B cell (primary cell): ENCODE measurements around the gene EXOC4. TPM values are rescaled to one million over a fixed set of nuclear protein-coding genes. Genes with fewer than 3 reads are reported as not detected.

Experiments used
- ATAC-seq: fragments of 200-7000 bp; cut with Tn5 transposase; one replicate; pipeline ENCODE4 v1.10.0; 2021; ENCODE audit warnings: low read depth, mild to moderate bottlenecking, moderate number of reproducible peaks, moderate library complexity
- CTCF ChIA-PET: fragments of 350-600 bp; sonication (Branson Sonifier 250); formaldehyde crosslinking; loops from one replicate; lab custom pipeline; 2021; ENCODE audit warnings: antibody characterized with exemption, inconsistent platforms; lab: Charles Lee
- POLR2A ChIA-PET: fragments of 350-600 bp; sonication (Branson Sonifier 250); formaldehyde crosslinking; loops from one replicate; lab custom pipeline; 2021; ENCODE audit warnings: antibody characterized with exemption; lab: Charles Lee
- DNase-seq: peaks from one replicate; pipeline ENCODE4 v3.0.0; 2013
- H2AFZ ChIP-seq: 2 replicates; pipeline ENCODE4 v1.6.1; 2012; ENCODE audit warnings: mild to moderate bottlenecking, low read depth, low read length; ENCODE audit not compliant: insufficient read depth, poor library complexity, severe bottlenecking
- H3K27ac ChIP-seq, 2 donors: 1 replicate in 1 of 2; 2 replicates in 1 of 2; pipeline ENCODE4 v1.5.1; 2012 to 2013; ENCODE audit warnings: low read length in 2 of 2, mild to moderate bottlenecking in 2 of 2, moderate library complexity in 1 of 2
- H3K27me3 ChIP-seq, 4 experiments: fragments of 200-600 bp in 1 of 4; sonication (generic) in 1 of 4; replicated peaks in 1 of 4; 1 replicate in 2 of 4; 2 replicates in 2 of 4; pipeline versions ENCODE4 v1.6.1 to v1.7.0; 2013 to 2016; ENCODE audit warnings: low read length in 3 of 4, mild to moderate bottlenecking in 2 of 4, mixed read lengths in 1 of 4, moderate library complexity in 1 of 4; ENCODE audit not compliant: insufficient read depth in 4 of 4, control insufficient read depth in 3 of 4; ENCODE audit errors: control extremely low read depth in 1 of 4
- H3K36me3 ChIP-seq, 2 experiments: replicated peaks in 1 of 2; 1 replicate in 1 of 2; 2 replicates in 1 of 2; pipeline versions ENCODE4 v1.6.1 to v1.7.1; 2013; ENCODE audit warnings: low read length in 1 of 2; ENCODE audit not compliant: insufficient read depth in 2 of 2, control insufficient read depth in 1 of 2; ENCODE audit errors: control extremely low read depth in 1 of 2, extremely low read depth in 1 of 2
- H3K4me1 ChIP-seq, 2 donors: fragments of 200-600 bp in 1 of 2; sonication (generic) in 1 of 2; 1 replicate in 1 of 2; 2 replicates in 1 of 2; pipeline versions ENCODE4 v1.5.1 to v1.6.1; 2013 to 2017; ENCODE audit warnings: low read length in 2 of 2; ENCODE audit not compliant: control insufficient read depth in 2 of 2, insufficient read depth in 2 of 2
- H3K4me2 ChIP-seq: replicated peaks from 2 replicates; pipeline ENCODE3; 2012; ENCODE audit warnings: mild to moderate bottlenecking, low read depth, low read length; ENCODE audit not compliant: poor library complexity, severe bottlenecking
- H3K4me3 ChIP-seq, 5 experiments: fragments of 200-600 bp in 1 of 5; sonication (generic) in 1 of 5; 1 replicate in 3 of 5; 2 replicates in 2 of 5; pipeline versions ENCODE4 v1.5.1 to v1.7.0; 2011 to 2016; ENCODE audit warnings: low read length in 4 of 5, mild to moderate bottlenecking in 4 of 5, low read depth in 2 of 5, control low read depth in 1 of 5, moderate library complexity in 1 of 5; ENCODE audit not compliant: insufficient read depth in 1 of 5; ENCODE audit errors: control extremely low read depth in 1 of 5, extremely low read depth in 1 of 5
- H3K79me2 ChIP-seq: fragments of 200-600 bp; sonication (generic); one replicate; pipeline ENCODE4 v1.6.0; 2016; ENCODE audit warnings: low read length; ENCODE audit not compliant: control insufficient read depth, insufficient read depth
- H3K9ac ChIP-seq: fragments of 200-600 bp; sonication (generic); 2 replicates; pipeline ENCODE4 v1.6.1; 2017; ENCODE audit warnings: mild to moderate bottlenecking, low read length, moderate library complexity
- H3K9me3 ChIP-seq, 3 donors: one replicate each; pipeline versions ENCODE4 v1.6.1 to v1.7.1; 2013; ENCODE audit warnings: low read length in 2 of 3; ENCODE audit not compliant: control insufficient read depth in 2 of 3, insufficient read depth in 1 of 3; ENCODE audit errors: control extremely low read depth in 1 of 3
- H4K20me1 ChIP-seq: 2 replicates; pipeline ENCODE4 v1.6.0; 2012; ENCODE audit warnings: mild to moderate bottlenecking, low read length; ENCODE audit not compliant: insufficient read depth, control insufficient read depth, poor library complexity, severe bottlenecking
- H3K27ac Mint-ChIP-seq: one replicate; pipeline ENCODE4 v1.8.0; 2021; ENCODE audit warnings: mixed read lengths
- H3K27me3 Mint-ChIP-seq: one replicate; pipeline ENCODE4 v1.8.0; 2021; ENCODE audit warnings: mixed read lengths
- H3K4me1 Mint-ChIP-seq: one replicate; pipeline ENCODE4 v1.8.0; 2021; ENCODE audit warnings: mixed read lengths
- H3K4me3 Mint-ChIP-seq: one replicate; pipeline ENCODE4 v1.8.0; 2021; ENCODE audit warnings: mixed read lengths
- H3K9me3 Mint-ChIP-seq: one replicate; pipeline ENCODE4 v1.8.0; 2022; ENCODE audit warnings: mixed read lengths; ENCODE audit not compliant: insufficient read depth
- CTCF ChIP-seq: fragments of 200-600 bp; IDR thresholded peaks from one replicate; pipeline ENCODE4 v1.8.0; 2022; ENCODE audit warnings: antibody characterized with exemption, mild to moderate bottlenecking
- EZH2 ChIP-seq: IDR thresholded peaks from 2 replicates; pipeline ENCODE4 v1.6.1; 2012; ENCODE audit warnings: borderline replicate concordance, low read depth, mild to moderate bottlenecking, moderate library complexity, low read length; ENCODE audit not compliant: insufficient read depth, poor library complexity, severe bottlenecking
- WGBS: methylation state at CpG from one replicate; pipeline ENCODE4 v1.1.5; 2013; ENCODE audit warnings: missing lambda C conversion rate; ENCODE audit not compliant: insufficient coverage; 5-methylcytosine and 5-hydroxymethylcytosine counted together
- intact Hi-C: fragments of 100-400 bp; cut with micrococcal nuclease; formaldehyde crosslinking; loops from one replicate; pipeline ENCODE4 v1.10.0; 2022
- polyA plus RNA-seq: library from polyadenylated mRNA; depleted of rRNA; stranded (reverse); fragments of >200 nt; gene quantifications from 2 replicates; pipeline ENCODE4 v1.2.3, GENCODE V29; 2012
- total RNA-seq, 2 donors: library from RNA; stranded (reverse); fragments of 120-200 nt in 1 of 2; gene quantifications; 1 replicate in 1 of 2; 2 replicates in 1 of 2; pipeline versions ENCODE4 v1.2.3 to v1.2.4, GENCODE V29; 2013 to 2022

Gene EXOC4
- total and polyA plus RNA-seq, 2 donors (not counting 1 experiment from before 2014, with no cell fraction given) = 16.7 to 135 TPM

GRCh38 chr7:133662830-133663229, 410.0 kb downstream of the EXOC4 start:
- Histone ChIP-seq H3K9me3 (no peaks in the 10 kb centered on the region), H3K27me3 (no peaks in the 10 kb centered on the region), H3K4me3 (no peak overlapping the region), H3K36me3 (peaks cover 0 to 2% of the 10 kb centered on the region in 2 experiments), H3K4me1 (no peaks in the 10 kb centered on the region), H3K79me2 (no peaks in the 10 kb centered on the region), H4K20me1 (no peaks in the 10 kb centered on the region), H3K9ac (no peak overlapping the region), H3K4me2 (no peak overlapping the region), H2AFZ (no peak overlapping the region), H3K27ac (no peak overlapping the region)
- 92% methylated on average over 2 of the region's 4 CpGs for WGBS
- Mint-ChIP-seq H3K4me1 (no peaks in the 10 kb centered on the region), H3K9me3 (no peaks in the 10 kb centered on the region), H3K27me3 (no peaks in the 10 kb centered on the region), H3K4me3 (no peak overlapping the region), H3K27ac (no peak overlapping the region)
- ChIA-PET CTCF (no interaction called here), POLR2A (no interaction called here)
- DNase-seq (no peak), ATAC-seq (no peak)
- TF ChIP-seq CTCF (no peak), EZH2 (no peak)
- intact Hi-C loops = no loop called here

- Histone ChIP-seq H3K27me3 (no peaks in the 10 kb centered on the region), H3K4me3 (no peak overlapping the region), H3K36me3 (peaks cover 1 to 2% of the 10 kb centered on the region in 2 experiments), H3K4me1 (no peaks in the 10 kb centered on the region), H3K9ac (no peak overlapping the region), H3K9me3 (no peaks in the 10 kb centered on the region), H3K79me2 (no peaks in the 10 kb centered on the region), H2AFZ (no peak overlapping the region), H3K4me2 (no peak overlapping the region), H3K27ac (no peak overlapping the region), H4K20me1 (no peaks in the 10 kb centered on the region)
- Mint-ChIP-seq H3K4me1 (no peaks in the 10 kb centered on the region), H3K27me3 (no peaks in the 10 kb centered on the region), H3K9me3 (no peaks in the 10 kb centered on the region), H3K4me3 (no peak overlapping the region), H3K27ac (no peak overlapping the region)
- ATAC-seq (no peak), DNase-seq (no peak)
- TF ChIP-seq CTCF (no peak), EZH2 (no peak)
- POLR2A ChIA-PET = no interaction called here
- intact Hi-C loops = no loop called here
- CTCF ChIA-PET = no interaction called here
These were observed 411.6 kb downstream of the EXOC4 start for GRCh38 chr7:133664528-133664927.
